Measurements from ENCODE around the gene DCBLD2.

DNA sequence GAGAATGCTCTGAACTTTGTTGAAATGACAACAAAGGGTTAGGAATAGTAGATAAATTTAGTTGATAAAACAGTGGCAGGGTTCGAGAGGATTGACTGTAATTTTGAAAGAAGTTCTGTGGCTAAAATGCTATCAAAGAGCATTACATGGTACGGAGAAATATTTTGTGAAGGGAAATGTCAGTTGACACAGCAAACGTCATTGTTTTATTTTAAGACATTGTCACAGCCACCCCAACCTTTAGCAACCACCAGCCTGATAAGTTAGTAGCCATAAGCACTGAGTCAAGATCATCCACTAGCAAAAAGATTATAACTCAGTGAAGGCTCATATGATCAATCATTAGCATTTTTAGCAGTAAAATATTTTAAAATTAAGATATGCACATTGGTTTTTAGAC, 147.0 kb downstream of the DCBLD2 start:
- TF ChIP-seq POLR2A (IDR thresholded peaks at IDR 0.05; ENCODE audit: low read length) (no peak), GATA1 (IDR thresholded peaks at IDR 0.05; ENCODE audit: low read depth, low read length) (no peak)

All from erythroblast (primary cell).